Neural progenitor cell (in vitro differentiated cells): ENCODE data around the gene RBM8A.

Experiments
- CTCF ChIP-seq: fragments of 200-600 bp; sonication (generic); IDR thresholded peaks from 2 replicates; pipeline ENCODE4 v1.5.1; 2017; ENCODE audit warnings: antibody characterized with exemption, mild to moderate bottlenecking
- EZH2 ChIP-seq: fragments of 200-600 bp; sonication (generic); IDR thresholded peaks from 2 replicates; pipeline ENCODE4 v1.6.1; 2017; ENCODE audit warnings: antibody characterized with exemption, mild to moderate bottlenecking, moderate library complexity
- EZH2phosphoT487 ChIP-seq: fragments of 200-600 bp; sonication (generic); IDR thresholded peaks from 2 replicates; pipeline ENCODE4 v1.6.1; 2017; ENCODE audit warnings: antibody characterized with exemption

GRCh38 chr1:145946477-145946986 lies 19.2 kb upstream of the RBM8A start:
- no peak for TF ChIP-seq EZH2
- no peak for TF ChIP-seq CTCF
- no peak for TF ChIP-seq EZH2phosphoT487
